SH-SY5Y (cell line): Measurements from ENCODE around the gene PRR5.

Experiments
- GATA2 ChIP-seq: IDR thresholded peaks from 2 replicates; pipeline ENCODE4 v1.6.1; 2011; ENCODE audit warnings: mild to moderate bottlenecking, low read depth, low read length
- GATA3 ChIP-seq: IDR thresholded peaks from 2 replicates; pipeline ENCODE4 v1.6.1; 2011; ENCODE audit warnings: low read depth, mild to moderate bottlenecking, low read length, moderate library complexity

PRR5 gene

GRCh38 chr22:44786610-44787009, 84.6 kb downstream of the PRR5 start:
- no peak for TF ChIP-seq GATA2
- TF ChIP-seq GATA3 = no peak
